HG02840 (cell line): ENCODE measurements around the gene PANX1.
"Not testable (repeated sequence)": the region's sequence is repeated elsewhere in the genome, so short reads cannot be mapped to it uniquely, and the experiment has no call there.

Experiments
- ATAC-seq: cut with Tn5 transposase; IDR thresholded peaks from one replicate; pipeline ENCODE4 v1.9.1; 2021; ENCODE audit warnings: mild to moderate bottlenecking, moderate library complexity, moderate number of reproducible peaks; ENCODE audit not compliant: unreplicated experiment, low FRiP score

Gene PANX1

DNA sequence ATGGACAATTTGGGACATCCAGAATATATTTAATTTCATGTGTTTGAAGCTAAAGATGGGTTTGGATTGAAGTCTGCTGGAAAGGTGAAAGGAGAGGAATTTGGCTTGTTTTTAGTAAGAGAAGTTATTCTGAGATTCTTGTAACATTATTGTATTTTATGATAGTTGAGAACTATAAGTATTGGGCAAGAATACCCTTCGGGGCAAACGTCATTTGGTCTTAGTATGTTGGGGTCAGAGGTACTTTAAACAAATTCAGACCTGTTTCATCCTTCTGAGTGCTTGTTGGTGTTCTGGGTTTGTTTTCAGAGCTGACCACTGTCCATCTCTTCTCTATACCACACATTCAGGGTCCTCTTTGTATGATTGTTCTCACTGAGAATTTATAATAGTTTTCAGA is 19.5 kb downstream of the PANX1 start:
- ATAC-seq = no peak

DNA sequence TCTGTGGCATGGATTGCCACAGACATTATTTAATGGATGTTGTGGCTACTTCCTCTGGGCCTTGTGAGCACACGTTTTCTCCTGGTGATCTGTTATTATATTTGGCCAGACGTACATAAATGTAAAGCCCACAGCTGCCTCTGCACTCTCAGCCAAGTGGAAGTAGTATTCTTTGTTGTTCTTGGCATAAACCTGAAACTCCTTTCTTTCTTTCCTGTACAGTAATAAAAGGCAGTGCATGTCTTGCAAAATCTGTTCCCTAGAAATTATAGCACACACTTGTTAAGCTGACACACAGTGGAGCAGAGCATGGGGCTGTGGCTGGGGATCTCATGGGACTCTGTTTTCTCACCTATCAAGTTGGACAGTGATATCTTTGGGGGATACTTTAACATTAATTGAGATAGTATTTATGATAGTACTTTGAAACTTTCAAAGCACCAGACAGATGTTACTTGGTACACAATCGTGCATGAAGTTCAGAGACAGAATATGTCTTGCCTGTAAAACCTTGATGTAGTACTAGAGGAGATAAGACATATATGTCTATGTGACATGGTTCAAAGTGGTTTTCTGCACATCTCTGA is 20.9 kb downstream of the PANX1 start:
- ATAC-seq = no peak

DNA sequence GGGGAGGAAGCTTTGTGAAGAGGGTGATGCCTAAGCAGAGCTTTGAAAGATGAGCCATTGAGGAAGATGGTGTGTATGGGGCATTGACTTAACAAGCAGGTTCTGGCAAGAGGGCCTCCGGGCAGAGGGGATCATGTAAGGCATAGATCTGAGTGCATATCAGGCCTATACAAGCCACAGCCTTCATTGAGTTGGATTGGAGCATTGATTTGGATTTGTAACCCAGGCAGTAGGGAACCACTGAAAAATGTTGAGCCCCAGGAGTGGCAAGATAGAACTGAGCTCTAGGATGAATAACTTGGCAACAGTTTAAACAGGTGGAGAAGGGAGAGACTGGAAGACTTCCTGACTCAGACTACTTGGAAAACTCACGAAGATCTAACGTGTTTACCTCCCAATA is 21.4 kb downstream of the PANX1 start:
- no peak for ATAC-seq

DNA sequence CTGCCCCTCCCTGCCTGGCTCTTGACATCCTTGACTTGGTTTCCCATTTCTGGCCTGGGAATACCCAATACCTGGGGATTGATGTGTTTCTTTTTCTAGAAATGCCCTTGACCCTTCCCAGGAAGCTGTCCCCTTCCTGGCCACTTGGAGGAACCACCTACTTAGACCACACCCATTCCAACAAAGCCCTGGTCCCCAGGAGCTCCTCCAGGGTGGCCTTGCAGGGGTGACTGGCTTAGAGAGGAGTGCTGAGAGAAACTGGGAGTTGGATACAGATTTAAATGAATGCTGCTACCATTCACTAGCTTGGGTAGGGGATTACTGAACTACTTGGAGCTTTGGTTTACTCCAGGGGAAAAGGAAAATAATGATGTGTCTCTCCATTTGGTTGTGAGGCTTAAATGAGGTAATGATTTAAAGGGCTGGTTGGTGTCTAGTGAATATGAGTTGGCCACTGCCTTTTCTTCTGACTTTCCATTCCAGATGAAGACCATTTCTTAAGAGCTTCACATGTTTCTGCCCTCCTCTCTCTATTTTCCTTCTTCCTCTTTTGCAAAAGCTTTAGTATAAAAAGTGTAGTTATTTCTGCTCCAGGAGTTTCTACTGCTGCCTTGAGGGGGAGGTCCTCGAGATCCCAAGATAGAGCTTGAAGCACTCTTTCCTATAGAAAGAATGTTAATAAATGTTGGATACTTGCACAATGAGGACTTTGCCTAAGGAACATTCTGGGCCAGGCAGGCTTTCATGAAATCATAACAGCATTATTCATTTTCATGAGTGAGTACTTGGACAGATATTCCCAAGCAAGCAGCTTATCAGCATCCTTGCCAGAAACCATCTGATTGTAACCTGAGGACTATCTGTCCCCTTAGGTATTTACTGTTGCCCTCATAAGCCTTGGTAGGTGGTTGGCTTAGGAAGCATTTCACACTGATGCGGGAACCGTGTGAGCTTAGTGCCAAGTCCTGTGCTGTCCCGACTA is 22.4 kb downstream of the PANX1 start:
- ATAC-seq = no peak

DNA sequence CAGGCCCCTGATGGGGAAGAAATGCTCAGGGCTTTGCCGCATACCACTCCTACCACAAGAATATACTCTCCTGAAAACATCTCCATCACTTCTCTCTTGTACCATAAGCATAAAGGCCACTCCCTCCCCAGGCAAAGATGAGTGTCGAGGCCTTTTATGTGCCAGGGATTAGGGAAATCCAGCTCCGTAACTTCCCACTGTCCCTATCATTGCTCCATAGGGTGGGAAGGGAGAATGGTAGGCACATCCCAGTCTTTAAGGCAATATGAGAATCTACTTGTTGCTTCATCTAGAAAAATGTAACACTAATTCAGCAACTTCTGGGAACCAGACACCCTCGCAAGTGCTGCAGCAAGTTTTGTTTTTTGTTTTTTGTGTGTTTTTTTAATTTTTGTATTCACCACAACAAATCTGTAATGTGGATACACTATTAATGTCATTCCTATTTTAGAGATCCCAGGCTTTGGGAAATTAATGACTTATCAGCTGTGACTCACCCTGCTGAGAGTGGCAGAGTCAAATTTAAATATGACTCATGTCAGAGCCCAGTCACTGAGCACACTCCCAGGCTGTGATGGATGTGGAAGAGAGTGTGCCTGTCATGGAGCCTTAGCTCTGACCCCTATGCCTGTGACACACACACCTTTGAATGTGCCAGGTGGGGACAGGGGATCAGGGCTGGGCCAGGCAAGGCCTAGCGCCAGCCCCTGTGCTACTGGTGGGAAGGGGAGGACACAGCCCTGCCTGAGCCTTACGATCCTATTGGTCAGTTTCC is 23.4 kb downstream of the PANX1 start:
- no peak for ATAC-seq

DNA sequence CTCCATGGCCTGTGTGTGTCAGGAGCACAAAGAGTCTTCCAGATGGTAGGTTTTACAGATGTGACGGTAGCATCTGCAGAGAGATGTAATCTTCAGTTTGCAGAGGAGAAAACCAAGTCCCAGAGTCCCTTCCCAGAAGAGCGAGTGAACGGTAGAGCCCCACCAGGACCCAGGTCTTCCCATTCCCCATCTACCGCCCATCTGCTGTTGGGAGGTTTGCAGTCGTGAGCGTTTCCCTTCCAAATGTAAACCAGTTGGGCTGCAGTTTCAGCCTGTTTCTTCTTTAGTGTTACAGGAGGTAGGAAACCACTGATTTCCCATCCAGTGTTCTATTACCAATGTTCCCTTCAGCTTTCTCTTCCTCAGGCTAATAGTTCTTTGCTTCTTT is 24.0 kb downstream of the PANX1 start:
- no peak for ATAC-seq

DNA sequence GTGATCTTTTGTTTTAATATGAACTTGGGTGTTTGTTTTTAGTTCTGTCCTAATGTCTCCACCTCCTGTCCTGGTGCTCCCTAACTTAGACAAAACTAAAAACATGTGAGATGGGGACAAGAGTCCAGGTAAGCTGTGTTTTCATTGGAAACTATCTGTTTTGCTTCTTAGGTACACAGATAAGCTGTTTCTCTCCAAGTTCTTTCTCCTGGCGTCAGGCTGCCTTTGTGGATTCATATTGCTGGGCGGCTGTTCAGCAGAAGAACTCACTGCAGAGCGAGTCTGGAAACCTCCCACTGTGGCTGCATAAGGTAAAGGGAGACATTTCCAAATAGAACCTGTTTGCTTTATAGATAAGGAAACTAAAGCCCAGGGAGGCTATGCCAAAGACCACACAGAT is 24.7 kb downstream of the PANX1 start:
- no peak for ATAC-seq

DNA sequence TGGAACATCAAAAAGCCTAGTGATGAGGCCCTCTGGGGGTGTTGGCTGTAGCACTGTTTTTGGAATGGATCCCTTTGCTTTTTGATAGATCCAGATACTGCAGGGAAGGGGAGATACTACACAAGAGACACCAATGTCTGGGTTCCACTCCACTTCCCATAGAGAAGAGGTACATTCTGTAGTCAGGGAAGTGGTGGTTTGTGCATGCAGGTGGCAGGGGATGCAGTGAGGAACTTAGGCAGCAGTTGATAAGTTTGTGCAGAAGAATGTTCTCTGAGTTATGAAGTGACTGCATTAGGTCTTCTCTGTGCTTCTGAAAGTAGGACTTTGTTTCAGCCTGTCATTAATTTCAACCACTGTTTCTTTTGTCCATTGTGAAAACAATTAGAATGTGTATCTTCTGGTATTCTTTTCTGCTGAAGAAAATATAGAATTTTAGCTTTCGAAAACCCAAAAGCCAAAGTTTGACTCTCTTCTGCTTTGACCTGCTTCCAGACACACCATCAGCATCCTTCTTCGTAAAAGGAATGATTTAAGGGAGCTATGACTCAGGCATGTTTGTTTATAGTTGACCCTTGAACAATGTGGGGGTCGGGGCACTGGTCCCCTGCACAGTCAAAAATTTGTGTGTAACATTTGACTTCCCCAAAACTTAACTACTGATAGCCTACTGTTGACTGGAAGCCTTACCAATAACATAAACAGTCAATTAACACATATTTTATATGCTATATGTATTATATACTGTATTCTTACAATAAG is 25.6 kb downstream of the PANX1 start:
- ATAC-seq = no peak

DNA sequence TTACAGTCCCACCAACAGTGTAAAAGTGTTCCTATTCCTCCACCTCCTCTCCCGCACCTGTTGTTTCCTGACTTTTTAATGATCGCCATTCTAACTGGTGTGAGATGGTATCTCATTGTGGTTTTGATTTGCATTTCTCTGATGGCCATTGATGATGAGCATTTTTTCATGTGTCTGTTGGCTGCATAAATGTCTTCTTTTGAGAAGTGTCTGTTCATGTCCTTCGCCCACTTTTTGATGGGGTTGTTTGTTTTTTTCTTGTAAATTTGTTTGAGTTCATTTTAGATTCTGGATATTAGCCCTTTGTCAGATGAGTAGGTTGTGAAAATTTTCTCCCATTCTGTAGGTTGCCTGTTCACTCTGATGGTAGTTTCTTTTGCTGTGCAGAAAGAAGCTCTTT is 28.7 kb downstream of the PANX1 start:
- not testable (repeated sequence) for ATAC-seq

DNA sequence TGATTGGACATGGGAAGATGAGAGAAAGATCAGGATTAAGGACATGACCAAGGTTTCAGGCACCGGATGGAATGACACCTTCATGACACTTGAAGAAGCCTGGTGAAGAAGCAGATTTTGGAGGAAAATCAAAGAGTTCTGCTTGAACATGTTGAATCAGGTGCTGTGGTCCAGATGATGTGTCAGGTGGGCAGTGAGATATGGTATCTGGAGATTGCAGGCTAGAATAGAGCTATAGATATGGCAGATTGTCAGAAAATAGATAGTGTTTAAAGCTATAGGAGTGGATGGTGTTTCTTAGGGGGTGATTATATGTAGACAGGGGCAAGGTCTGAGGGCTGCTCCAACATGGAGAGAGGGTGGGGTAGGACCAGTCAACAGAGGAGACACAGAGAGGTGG is 40.2 kb downstream of the PANX1 start:
- ATAC-seq = no peak

DNA sequence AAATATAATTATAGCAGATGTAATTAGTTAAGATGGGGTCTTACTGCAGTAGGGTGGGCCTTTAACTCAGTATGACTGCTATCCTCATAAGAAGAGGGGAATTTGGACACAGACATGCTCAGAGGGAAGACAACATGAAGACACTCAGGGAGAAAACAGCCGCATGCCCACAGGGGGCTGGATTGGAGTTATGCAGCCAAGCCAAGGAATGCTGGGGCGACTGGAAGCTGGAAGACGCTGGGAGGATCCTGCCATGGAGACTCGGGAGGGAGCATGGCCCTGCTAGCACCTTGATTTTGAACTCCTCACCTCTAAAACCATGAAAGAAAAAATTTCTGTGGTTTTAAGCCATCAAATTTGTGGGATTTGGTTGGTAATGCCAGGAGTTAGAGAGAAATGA is 40.9 kb downstream of the PANX1 start:
- ATAC-seq = no peak

DNA sequence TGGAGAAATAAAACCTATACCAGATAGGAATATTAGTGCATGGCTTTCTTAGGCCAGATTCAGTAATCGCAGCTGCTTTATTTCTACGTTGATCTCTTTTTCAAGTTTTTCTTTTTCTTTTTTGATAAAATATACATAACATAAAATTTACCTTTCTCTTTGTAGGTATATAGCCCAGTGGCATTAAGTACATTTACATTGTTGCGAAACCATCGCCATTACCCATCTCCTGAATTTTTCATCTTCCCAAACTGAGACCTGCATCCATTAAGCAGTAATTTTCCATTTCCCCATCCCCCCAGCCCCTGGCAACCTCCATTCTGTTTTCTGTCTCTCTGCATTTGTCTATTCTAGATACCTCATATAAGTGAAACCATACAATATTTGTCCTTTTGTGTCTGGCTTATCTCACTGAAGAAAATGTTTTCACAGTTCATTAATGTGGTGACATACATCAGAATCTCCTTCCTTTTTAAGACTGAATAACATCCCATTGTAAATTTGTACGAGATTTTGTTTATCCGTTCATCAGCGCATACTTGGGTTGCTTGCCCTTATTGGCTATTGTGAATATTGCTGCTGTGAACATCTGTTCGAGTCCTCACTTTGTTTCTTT is 41.4 kb downstream of the PANX1 start:
- ATAC-seq = no peak

DNA sequence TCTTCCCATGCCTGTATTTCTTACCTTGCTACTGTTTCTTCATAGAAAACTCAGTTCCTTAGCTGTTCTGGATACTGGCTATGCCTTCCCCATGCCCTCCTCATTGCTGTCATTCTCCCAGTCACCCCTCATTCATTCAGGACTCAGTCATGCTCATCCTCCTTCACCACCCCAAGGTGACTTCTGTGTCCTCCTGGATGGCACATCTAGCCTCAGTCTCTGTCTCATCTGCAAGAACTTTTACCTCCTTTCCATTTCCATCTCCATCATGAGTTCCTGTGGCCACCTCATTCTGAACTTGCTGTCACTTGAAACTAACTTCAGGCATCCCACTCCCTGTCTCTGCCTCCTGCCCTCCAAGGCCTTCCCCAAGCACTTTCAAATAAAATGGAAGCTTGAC is 42.3 kb downstream of the PANX1 start:
- no peak for ATAC-seq

DNA sequence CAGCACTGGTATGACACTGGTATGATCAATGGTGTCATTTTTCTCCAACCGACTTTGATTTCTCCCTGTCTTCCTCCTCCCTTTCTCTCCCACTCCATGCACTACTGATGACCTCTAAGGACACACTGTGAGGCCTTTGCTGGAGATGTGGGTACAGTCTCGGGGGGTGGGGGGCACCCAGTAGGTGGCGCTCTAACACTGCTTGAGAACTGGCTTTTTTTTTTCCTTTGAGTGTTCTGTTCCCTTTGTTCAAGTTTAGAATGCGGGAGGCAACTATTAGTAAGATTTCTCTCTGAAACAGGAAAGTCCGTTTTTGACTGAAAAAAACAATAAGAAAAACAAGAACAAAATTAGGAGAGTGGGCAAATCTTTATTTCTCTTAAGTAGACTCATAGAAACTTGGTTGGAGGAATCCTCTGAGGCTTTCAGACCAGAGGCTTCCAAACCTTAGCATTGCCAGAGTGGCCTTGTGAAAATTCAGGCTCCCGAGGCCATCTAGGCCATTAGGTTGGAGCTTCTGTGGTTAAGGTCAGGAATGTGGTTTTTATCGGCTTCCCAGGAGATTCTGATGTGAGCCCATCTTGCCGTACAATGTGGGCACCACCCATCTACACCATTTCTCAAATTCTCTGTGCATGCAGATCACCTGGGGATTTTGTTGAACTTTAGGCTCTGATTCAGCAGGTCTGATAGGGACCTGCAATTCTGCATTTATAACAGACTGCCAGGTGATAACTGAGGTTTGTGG is 43.2 kb downstream of the PANX1 start:
- ATAC-seq = no peak

DNA sequence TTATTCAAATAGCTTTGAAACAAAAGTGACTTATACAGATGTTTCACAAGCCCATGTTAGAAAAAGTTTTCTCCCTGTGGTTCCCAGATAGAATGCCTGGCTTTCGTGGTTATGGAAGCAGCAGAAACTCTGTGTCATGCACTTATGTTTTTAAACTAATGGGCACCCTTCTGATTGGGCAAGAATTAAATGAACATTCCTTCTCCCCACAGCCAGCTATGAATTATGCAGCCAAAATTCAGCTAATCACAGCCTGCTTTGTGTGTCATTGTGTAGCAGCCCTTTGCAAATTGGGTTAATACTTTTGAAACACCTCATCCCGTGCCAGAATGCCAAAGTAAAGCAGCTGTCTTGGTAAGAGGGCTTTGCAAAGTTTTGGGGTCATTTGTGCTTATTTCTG is 46.9 kb downstream of the PANX1 start:
- ATAC-seq = no peak

DNA sequence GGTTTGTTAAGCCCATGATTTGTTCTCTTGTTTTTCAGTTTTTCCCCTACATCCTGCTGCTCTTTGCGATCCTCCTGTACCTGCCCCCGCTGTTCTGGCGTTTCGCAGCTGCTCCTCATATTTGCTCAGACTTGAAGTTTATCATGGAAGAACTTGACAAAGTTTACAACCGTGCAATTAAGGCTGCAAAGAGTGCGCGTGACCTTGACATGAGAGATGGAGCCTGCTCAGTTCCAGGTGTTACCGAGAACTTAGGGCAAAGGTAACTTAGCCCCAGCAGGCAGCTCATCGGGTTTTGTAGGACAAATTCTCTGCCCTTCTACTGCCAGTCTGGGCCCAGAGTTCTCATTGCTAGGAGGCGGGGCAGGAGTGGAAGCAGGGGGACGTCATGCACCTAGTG is 49.7 kb downstream of the PANX1 start:
- ATAC-seq = no peak

DNA sequence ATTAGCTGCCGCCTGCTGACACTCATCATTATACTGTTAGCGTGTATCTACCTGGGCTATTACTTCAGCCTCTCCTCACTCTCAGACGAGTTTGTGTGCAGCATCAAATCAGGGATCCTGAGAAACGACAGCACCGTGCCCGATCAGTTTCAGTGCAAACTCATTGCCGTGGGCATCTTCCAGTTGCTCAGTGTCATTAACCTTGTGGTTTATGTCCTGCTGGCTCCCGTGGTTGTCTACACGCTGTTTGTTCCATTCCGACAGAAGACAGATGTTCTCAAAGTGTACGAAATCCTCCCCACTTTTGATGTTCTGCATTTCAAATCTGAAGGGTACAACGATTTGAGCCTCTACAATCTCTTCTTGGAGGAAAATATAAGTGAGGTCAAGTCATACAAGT is 51.1 kb downstream of the PANX1 start:
- ATAC-seq = no peak

DNA sequence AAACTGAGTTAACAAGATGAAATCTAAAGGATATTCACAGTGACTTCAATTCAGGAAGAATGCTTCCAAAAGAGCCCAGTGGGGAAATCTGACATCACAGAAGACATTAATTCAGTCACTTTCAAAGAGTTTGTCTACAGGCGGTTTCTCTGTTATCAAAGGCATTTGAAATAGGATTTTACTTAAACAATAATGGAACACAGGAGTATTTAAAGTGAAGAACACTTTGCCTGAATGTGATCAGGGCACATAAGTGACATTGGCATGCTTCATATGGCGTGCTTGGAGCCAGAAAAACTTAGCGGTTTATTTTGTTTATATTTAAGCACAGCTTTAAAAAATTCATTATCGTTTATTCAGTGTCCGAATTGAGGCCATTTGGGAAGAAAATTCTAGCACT is 52.9 kb downstream of the PANX1 start:
- no peak for ATAC-seq

DNA sequence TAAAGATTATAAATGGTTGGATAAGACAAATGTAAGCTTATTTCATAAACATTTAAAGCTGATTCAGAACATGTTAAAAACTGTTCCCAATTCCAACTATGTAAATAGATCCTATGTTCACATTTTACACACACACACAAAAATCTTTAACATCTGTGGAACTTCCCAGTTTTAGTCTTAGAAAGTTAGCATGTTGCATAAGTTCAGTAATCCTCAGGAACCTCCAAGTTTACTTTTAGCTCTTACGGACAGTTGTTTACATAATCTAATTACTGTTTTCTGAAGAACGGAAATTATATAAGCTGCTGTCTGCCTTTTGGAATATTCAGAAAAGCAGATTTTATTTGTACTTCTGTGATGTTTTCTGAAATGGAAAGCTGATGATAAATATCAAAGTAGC is 53.3 kb downstream of the PANX1 start:
- no peak for ATAC-seq
